HG02973 (cell line): ENCODE data around the gene AAGAB.

Experiments used
- ATAC-seq: cut with Tn5 transposase; IDR thresholded peaks from one replicate; pipeline ENCODE4 v1.9.1; 2021; ENCODE audit warnings: moderate library complexity; ENCODE audit not compliant: unreplicated experiment

The AAGAB gene

GRCh38 chr15:67174864-67175573, 79.4 kb downstream of the AAGAB start:
- ATAC-seq, result no peak

GRCh38 chr15:67174446-67174845, 80.0 kb downstream of the AAGAB start:
- no peak for ATAC-seq

GRCh38 chr15:67173786-67174185, 80.7 kb downstream of the AAGAB start:
- no peak for ATAC-seq

- ATAC-seq, result no peak
Measured at GRCh38 chr15:67173005-67173404, 81.5 kb downstream of the AAGAB start.

GRCh38 chr15:67172172-67172571, 82.3 kb downstream of the AAGAB start:
- ATAC-seq, result no peak

GRCh38 chr15:67171471-67171870, 83.0 kb downstream of the AAGAB start:
- no peak for ATAC-seq

- ATAC-seq, result no peak
Measured at GRCh38 chr15:67170143-67170925, 84.1 kb downstream of the AAGAB start.

GRCh38 chr15:67168694-67169093, 85.8 kb downstream of the AAGAB start:
- ATAC-seq, result no peak

- no peak for ATAC-seq
Measured at GRCh38 chr15:67167091-67167490, 87.4 kb downstream of the AAGAB start.

- no peak for ATAC-seq
Measured at GRCh38 chr15:67166280-67167009, 88.0 kb downstream of the AAGAB start.

GRCh38 chr15:67165254-67166253, 88.9 kb downstream of the AAGAB start:
- ATAC-seq, result no peak

GRCh38 chr15:67164811-67165253, 89.6 kb downstream of the AAGAB start:
- ATAC-seq, result no peak

GRCh38 chr15:67164401-67164791, 90.1 kb downstream of the AAGAB start:
- no peak for ATAC-seq

GRCh38 chr15:67163180-67163579, 91.3 kb downstream of the AAGAB start:
- no peak for ATAC-seq

GRCh38 chr15:67161881-67162280, 92.6 kb downstream of the AAGAB start:
- ATAC-seq, result no peak

- no peak for ATAC-seq
Measured at GRCh38 chr15:67161412-67161811, 93.0 kb downstream of the AAGAB start.

GRCh38 chr15:67158367-67158766, 96.1 kb downstream of the AAGAB start:
- ATAC-seq, result no peak

- no peak for ATAC-seq
Measured at GRCh38 chr15:67157521-67158252, 96.8 kb downstream of the AAGAB start.

GRCh38 chr15:67156834-67157233, 97.6 kb downstream of the AAGAB start:
- ATAC-seq, result no peak

- no peak for ATAC-seq
Measured at GRCh38 chr15:67156426-67156825, 98.0 kb downstream of the AAGAB start.
